Prostate gland (tissue), 2 donors: ENCODE measurements around the gene ULK3.

Experiments used
- CTCF ChIP-seq, 4 experiments: fragments of 200-600 bp in 2 of 4; fragments of 450-650 bp in 2 of 4; sonication (generic) in 2 of 4; IDR thresholded peaks; 1 replicate in 3 of 4; 2 replicates in 1 of 4; pipeline ENCODE4 v1.5.1; 2016 to 2019; ENCODE audit warnings: antibody characterized with exemption in 4 of 4, mild to moderate bottlenecking in 2 of 4, moderate library complexity in 2 of 4
- POLR2AphosphoS5 ChIP-seq: sonication (generic); formaldehyde crosslinking; IDR thresholded peaks from one replicate; pipeline ENCODE4 v1.6.1; 2017; ENCODE audit warnings: antibody characterized with exemption

DNA sequence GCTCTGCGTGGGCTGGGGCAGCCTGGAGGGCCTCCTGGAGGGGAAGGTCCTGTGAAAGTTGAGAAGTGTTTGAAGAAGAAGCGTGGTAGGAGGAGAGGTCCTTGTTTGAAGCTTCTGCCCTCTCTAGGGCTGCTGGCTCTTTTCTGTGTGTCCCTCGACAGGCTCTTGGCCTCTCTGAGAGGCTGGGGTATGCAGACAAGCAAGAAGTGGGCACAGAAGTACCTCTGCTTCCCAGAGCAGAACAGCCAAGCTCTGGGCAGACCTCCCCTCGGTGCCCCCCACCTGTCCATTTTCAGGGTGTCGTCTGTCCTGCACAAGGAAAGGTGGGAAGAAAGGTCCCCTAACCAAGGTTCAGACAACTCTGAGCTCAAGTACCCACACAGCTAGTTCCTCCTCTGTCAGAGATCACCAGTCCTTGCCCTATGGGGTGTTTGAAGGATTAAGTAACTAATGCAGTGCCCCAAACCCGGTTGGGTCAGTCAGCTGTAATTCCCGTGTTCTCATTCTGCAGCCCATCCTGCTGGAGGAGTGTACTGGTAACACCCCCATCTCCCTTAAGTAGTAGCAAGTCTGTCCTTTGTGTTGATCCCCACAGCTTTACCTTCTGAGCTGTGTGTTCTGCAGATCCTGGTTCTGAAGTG is 54.8 kb downstream of the ULK3 start:
- TF ChIP-seq CTCF (IDR thresholded peaks at IDR 0.05), result no peak
- no peak for TF ChIP-seq POLR2AphosphoS5
